Measurements from ENCODE around the gene TPRG1.

Gene TPRG1

DNA sequence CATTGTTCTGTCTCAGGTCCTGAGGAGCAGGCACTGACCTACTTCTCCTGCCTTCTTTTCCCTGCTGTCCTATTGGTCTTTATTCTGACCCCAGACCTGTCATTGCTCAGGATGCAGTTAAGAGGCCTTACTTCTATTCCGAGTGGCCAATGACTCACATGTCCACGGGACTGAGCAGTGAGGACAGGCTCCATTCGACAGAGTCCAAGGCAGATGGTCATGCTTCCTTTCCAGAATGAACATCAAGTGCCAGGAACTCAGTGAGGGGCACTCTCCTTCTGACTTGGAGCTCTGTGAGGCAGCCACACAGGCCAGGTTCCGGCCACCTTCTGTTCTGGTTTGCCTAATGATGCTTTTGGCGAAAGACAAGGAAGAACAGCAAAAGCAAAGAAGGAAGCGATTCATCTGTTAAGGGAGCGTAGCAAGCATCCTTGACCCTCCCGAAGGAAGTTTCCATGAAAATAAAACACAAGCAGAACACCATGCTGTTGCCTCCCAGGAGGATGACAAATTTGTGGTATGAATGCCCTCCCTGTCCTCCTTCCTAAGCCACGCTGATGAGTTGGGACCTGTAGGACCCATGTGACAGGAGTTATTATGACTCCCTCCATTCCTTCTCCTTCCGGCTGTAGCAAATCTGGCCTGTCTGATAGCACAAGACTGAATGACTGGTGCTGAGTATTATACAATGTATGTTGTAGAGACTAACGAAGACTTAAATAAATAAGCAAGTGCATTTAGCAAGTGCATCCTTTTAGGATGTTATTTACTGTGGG is 14.4 kb upstream of the TPRG1 start:
- H3K27me3 ChIP-seq, result no peaks in the 10 kb centered on the region
- no peak for TF ChIP-seq CTCF (IDR thresholded peaks at IDR 0.05; ENCODE audit: low read depth, low read length)

GRCh38 chr3:189158034-189158433 is 13.7 kb upstream of the TPRG1 start:
- DNase-seq, result no peak
- Histone ChIP-seq H3K27me3 (no peaks in the 10 kb centered on the region), H3K4me3 (ENCODE audit: low read depth, low read length) (no peak overlapping the region), H3K4me1 (no peaks in the 10 kb centered on the region), H3K9me3 (no peaks in the 10 kb centered on the region), H3K36me3 (no peaks in the 10 kb centered on the region)
- TF ChIP-seq CTCF (IDR thresholded peaks at IDR 0.05; ENCODE audit: low read depth, low read length), result no peak

More for the DNA sequence above, 14.4 kb upstream of the TPRG1 start:
- Histone ChIP-seq H3K36me3 (no peaks in the 10 kb centered on the region), H3K9me3 (no peaks in the 10 kb centered on the region), H3K4me1 (no peaks in the 10 kb centered on the region), H3K4me3 (ENCODE audit: low read depth, low read length) (no peak overlapping the region)
- DNase-seq, result no peak

GRCh38 chr3:189160519-189161309 is 11.1 kb upstream of the TPRG1 start:
- Histone ChIP-seq H3K27me3 (no peaks in the 10 kb centered on the region), H3K9me3 (no peaks in the 10 kb centered on the region), H3K4me3 (ENCODE audit: low read depth, low read length) (no peak overlapping the region), H3K36me3 (no peaks in the 10 kb centered on the region), H3K4me1 (no peaks in the 10 kb centered on the region)
- no peak for DNase-seq
- TF ChIP-seq CTCF (IDR thresholded peaks at IDR 0.05; ENCODE audit: low read depth, low read length), result no peak

DNA sequence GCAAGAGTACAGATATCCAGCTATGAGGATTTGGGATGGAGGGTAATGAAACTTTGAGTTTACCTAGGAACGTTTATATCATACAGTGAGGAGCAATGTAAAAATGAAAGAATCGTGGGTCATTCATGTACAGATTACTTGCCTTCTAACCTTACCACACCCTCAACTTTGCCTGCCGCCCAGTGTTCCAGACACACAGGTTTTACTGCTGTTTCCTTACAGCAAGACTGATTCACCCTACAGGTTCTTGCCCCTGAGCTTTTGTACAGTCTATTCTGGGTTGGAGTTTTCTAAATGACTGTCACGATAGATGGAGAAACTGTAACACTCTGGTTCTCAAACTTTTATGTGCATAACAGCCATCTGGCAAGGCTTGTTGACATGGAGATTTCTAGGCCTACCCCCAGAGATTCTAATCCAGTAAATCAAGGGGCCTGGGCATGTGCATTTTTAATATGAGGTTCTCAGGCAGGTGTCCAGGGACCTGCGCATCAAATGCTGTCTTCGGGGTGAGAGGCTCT is 6.6 kb upstream of the TPRG1 start:
- no peaks in the 10 kb centered on the region for H3K27me3 ChIP-seq
- DNase-seq, result no peak
- no peak overlapping the region for H3K4me3 ChIP-seq (ENCODE audit: low read depth, low read length)
- TF ChIP-seq CTCF (IDR thresholded peaks at IDR 0.05; ENCODE audit: low read depth, low read length), result no peak
- H3K9me3 ChIP-seq, result no peaks in the 10 kb centered on the region
- no peaks in the 10 kb centered on the region for H3K4me1 ChIP-seq
- no peaks in the 10 kb centered on the region for H3K36me3 ChIP-seq

DNA sequence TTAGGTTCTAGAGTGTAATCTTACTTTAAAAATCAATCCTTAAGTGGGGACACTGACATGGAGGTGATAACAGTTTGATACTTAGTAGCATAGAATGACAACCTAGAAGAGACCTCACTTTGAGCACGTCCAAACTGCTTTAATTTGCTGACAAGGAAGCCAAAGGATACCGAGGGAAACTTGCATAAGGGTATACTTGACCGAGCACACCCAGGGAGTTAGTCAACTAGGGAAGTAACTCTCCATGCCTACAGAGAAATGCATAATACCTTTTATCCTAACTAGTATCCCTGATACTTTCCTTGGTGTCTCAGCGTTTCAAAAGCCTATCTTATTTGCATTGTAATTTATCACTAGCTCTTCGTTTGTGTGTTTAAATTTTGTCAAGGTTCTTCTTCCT is 5.5 kb upstream of the TPRG1 start:
- Histone ChIP-seq H3K4me1 (no peaks in the 10 kb centered on the region), H3K27me3 (no peaks in the 10 kb centered on the region), H3K36me3 (no peaks in the 10 kb centered on the region), H3K9me3 (no peaks in the 10 kb centered on the region), H3K4me3 (ENCODE audit: low read depth, low read length) (no peak overlapping the region)
- no peak for TF ChIP-seq CTCF (IDR thresholded peaks at IDR 0.05; ENCODE audit: low read depth, low read length)
- no peak for DNase-seq
